HL-60 (cell line): Measurements from ENCODE around the gene TMEM117.

Source experiments
- DNase-seq, 2 experiments: peaks; one replicate each; pipeline ENCODE4 v3.0.0-alpha.2; 2010 to 2020; ENCODE audit warnings: low read depth in 1 of 2, low spot score in 1 of 2
- H3K27ac ChIP-seq: fragments of 250-450 bp; sonication (Bioruptor Pico); replicated peaks from 2 replicates; pipeline ENCODE4 v1.5.1; 2020; ENCODE audit warnings: mild to moderate bottlenecking, moderate library complexity
- H3K27me3 ChIP-seq: fragments of 250-450 bp; sonication (Bioruptor Pico); 2 replicates; pipeline ENCODE4 v1.5.1; 2021; ENCODE audit warnings: mild to moderate bottlenecking, moderate library complexity; ENCODE audit not compliant: insufficient read depth, poor library complexity, severe bottlenecking
- H3K4me3 ChIP-seq: replicated peaks from 2 replicates; pipeline ENCODE4 v1.5.1; 2011; ENCODE audit warnings: mild to moderate bottlenecking, control low read depth, low read length; ENCODE audit not compliant: insufficient read depth
- GABPA ChIP-seq: IDR thresholded peaks from 2 replicates; pipeline ENCODE4 v1.6.1; 2012; ENCODE audit warnings: low read depth
- POLR2AphosphoS5 ChIP-seq: IDR thresholded peaks from 2 replicates; pipeline ENCODE4 v1.6.1; 2012; ENCODE audit warnings: low read depth
- SPI1 ChIP-seq: IDR thresholded peaks from 2 replicates; pipeline ENCODE4 v1.6.1; 2012; ENCODE audit warnings: low read depth, mild to moderate bottlenecking, borderline replicate concordance
- TF ChIP-seq, protein P1 (sequence below): IDR thresholded peaks from one replicate; pipeline ENCODE4 v1.5.1; 2011; ENCODE audit warnings: low read length, control low read depth, inconsistent platforms; ENCODE audit not compliant: insufficient read depth
- TF ChIP-seq, protein P2 (sequence below): IDR thresholded peaks from 2 replicates; pipeline ENCODE4 v1.6.1; 2012; ENCODE audit warnings: low read depth; ENCODE audit not compliant: insufficient replicate concordance

TMEM117 gene

DNA sequence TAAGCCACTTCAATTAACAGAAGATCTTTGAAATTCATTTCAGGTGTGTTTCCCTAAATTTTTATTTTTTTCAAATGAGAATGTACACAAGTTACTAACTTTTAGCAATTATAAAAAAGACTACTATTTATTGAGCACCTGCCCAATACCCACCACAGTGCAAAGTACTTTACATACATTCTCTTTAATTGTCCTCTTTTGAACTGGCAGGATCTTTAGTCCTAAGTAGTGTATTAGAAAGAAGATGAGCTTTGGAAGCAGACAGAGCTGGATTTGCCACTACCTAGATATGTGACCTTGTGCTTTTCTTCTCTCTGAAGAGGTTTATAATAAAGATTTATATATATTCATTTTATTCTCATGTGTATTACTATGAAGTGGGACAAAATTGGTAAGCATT lies 63.7 kb downstream of the TMEM117 start:
- no peaks in the 10 kb centered on the region for H3K27me3 ChIP-seq
- no peak overlapping the region for H3K4me3 ChIP-seq
- DNase-seq: no peak
- TF ChIP-seq, protein P1, sequence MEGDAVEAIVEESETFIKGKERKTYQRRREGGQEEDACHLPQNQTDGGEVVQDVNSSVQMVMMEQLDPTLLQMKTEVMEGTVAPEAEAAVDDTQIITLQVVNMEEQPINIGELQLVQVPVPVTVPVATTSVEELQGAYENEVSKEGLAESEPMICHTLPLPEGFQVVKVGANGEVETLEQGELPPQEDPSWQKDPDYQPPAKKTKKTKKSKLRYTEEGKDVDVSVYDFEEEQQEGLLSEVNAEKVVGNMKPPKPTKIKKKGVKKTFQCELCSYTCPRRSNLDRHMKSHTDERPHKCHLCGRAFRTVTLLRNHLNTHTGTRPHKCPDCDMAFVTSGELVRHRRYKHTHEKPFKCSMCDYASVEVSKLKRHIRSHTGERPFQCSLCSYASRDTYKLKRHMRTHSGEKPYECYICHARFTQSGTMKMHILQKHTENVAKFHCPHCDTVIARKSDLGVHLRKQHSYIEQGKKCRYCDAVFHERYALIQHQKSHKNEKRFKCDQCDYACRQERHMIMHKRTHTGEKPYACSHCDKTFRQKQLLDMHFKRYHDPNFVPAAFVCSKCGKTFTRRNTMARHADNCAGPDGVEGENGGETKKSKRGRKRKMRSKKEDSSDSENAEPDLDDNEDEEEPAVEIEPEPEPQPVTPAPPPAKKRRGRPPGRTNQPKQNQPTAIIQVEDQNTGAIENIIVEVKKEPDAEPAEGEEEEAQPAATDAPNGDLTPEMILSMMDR: no peak
- TF ChIP-seq SPI1 (no peak), POLR2AphosphoS5 (no peak)
- H3K27ac ChIP-seq: no peak overlapping the region

DNA sequence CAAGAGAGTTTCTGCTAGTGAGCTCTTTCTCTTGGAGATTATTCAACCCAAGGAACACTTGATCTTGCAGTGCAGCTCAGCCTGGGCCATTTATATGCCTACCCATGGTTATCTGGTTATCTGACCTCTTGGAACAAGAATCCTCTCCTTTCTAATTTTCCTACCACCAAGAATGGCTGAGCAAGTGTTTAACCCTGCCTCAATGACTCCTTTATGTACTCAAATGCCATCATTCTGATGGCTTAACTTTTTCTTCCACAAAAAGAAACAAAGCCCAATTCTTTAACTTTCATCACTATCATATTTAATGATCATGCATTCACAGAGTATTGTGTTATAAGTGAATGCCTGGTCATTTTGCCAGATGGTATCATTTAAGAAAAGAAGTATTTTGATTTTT lies 67.8 kb downstream of the TMEM117 start:
- H3K4me3 ChIP-seq: no peak overlapping the region
- no peak overlapping the region for H3K27ac ChIP-seq
- H3K27me3 ChIP-seq: no peaks in the 10 kb centered on the region
- TF ChIP-seq GABPA (no peak), SPI1 (no peak), POLR2AphosphoS5 (no peak)
- TF ChIP-seq, protein P2, sequence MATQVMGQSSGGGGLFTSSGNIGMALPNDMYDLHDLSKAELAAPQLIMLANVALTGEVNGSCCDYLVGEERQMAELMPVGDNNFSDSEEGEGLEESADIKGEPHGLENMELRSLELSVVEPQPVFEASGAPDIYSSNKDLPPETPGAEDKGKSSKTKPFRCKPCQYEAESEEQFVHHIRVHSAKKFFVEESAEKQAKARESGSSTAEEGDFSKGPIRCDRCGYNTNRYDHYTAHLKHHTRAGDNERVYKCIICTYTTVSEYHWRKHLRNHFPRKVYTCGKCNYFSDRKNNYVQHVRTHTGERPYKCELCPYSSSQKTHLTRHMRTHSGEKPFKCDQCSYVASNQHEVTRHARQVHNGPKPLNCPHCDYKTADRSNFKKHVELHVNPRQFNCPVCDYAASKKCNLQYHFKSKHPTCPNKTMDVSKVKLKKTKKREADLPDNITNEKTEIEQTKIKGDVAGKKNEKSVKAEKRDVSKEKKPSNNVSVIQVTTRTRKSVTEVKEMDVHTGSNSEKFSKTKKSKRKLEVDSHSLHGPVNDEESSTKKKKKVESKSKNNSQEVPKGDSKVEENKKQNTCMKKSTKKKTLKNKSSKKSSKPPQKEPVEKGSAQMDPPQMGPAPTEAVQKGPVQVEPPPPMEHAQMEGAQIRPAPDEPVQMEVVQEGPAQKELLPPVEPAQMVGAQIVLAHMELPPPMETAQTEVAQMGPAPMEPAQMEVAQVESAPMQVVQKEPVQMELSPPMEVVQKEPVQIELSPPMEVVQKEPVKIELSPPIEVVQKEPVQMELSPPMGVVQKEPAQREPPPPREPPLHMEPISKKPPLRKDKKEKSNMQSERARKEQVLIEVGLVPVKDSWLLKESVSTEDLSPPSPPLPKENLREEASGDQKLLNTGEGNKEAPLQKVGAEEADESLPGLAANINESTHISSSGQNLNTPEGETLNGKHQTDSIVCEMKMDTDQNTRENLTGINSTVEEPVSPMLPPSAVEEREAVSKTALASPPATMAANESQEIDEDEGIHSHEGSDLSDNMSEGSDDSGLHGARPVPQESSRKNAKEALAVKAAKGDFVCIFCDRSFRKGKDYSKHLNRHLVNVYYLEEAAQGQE: no peak
- TF ChIP-seq, protein P1: no peak
- no peak for DNase-seq

DNA sequence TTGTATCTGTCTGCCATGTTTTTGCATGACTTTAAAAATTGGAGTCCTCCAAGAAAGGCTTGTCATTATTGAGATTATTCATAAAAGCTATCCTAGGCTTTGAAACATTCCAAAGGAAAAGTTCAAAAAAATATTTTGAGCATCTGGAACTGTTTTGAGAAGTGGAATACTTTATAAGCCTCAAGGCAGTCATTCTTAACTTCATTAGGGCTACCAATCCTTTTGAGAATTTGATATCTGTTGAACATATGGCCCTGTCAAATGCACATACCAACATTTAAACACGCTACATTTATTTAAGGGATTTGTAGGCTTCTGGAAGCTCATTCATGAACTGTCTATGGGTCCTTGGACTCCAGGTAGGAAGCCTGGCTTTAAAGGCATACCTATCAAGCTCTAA lies 77.0 kb downstream of the TMEM117 start:
- DNase-seq: no peak
- TF ChIP-seq SPI1: no peak
- Histone ChIP-seq H3K27ac (no peak overlapping the region), H3K27me3 (no peaks in the 10 kb centered on the region), H3K4me3 (no peak overlapping the region)

DNA sequence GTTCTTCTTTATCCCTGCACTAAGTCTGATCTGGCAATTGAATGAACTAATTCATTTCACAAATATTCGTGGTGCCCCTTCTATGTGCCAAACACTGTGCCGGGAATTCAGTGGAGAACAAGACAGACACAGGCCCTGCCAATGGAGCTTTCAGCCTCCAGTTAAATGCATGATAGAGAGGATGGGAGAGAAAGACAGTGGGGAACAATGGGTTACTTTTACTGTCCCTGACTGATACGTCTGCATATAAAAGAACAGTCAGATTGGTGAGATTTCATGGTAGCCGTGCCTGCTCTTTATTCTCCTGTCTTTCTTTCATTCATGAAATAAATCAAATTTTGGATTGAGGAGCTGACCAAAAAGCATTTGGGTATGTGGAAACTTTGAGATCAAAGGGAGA lies 78.5 kb downstream of the TMEM117 start:
- Histone ChIP-seq H3K4me3 (no peak overlapping the region), H3K27ac (no peak overlapping the region), H3K27me3 (no peaks in the 10 kb centered on the region)
- DNase-seq: no peak
- TF ChIP-seq SPI1 (no peak), GABPA (no peak)
- TF ChIP-seq, protein P1: no peak

DNA sequence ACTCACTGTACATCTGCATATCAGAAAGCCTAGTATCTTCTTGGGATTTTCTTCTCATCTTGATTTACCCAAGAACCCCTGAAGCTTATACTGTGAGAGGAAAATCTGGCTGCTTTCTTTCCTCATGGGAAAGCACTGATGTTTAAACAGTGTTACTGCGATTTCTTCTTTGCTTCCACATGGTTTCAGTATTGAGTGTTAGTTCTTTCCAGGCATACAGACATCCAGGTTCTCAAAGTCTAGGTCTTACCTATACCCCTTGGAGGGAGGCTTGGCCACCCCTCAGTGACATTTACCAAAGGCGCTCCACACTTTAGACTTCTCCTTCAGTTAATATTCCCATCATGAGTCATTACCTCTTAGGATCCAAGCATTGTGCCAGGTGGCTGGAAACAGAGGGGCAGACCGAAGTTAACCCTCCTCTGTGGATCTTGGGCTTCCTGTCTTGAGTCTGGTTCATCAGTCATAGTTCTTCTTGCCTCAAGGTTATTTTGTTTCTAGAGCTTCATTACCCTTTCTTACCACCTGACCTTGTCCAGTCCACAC lies 79.1 kb downstream of the TMEM117 start:
- no peaks in the 10 kb centered on the region for H3K27me3 ChIP-seq
- no peak overlapping the region for H3K4me3 ChIP-seq
- DNase-seq: no peak
- TF ChIP-seq POLR2AphosphoS5: no peak
- TF ChIP-seq, protein P2: no peak
- TF ChIP-seq, protein P1: no peak
- no peak for TF ChIP-seq GABPA
- no peak for TF ChIP-seq SPI1
- H3K27ac ChIP-seq: no peak overlapping the region
